DND-41 (cell line): ENCODE measurements around the gene SCGB2A2.

Experiments
- EZH2 ChIP-seq: IDR thresholded peaks from 3 replicates; pipeline ENCODE4 v1.6.1; 2012; ENCODE audit warnings: borderline replicate concordance, low read depth, mild to moderate bottlenecking, moderate library complexity, low read length, inconsistent platforms; ENCODE audit not compliant: severe bottlenecking
- TF ChIP-seq, protein P1 (sequence below): IDR thresholded peaks from 2 replicates; pipeline ENCODE4 v1.5.1; 2012; ENCODE audit warnings: borderline replicate concordance, low read length, moderate library complexity, mild to moderate bottlenecking; ENCODE audit not compliant: poor library complexity, severe bottlenecking; ENCODE audit errors: extremely low read depth

DNA sequence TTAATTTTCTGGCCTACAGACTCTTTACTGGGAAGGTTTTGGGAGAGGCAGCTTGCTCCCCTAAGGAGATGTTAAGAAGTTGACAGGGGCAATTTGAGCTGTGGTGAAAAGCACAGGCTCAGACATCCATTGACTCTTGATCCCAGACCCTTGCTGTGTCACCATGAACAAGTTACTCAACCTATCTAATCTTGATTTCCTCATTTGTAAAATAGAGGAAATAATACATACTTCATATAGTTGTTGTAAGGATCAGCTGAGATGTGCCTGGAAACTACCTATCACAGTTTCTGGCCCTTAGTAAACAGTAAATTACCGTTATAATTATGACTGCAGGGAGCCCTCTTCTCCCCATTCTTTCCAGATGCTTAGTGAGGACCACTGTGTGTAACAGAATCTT is 45.5 kb downstream of the SCGB2A2 start:
- TF ChIP-seq, protein P1, sequence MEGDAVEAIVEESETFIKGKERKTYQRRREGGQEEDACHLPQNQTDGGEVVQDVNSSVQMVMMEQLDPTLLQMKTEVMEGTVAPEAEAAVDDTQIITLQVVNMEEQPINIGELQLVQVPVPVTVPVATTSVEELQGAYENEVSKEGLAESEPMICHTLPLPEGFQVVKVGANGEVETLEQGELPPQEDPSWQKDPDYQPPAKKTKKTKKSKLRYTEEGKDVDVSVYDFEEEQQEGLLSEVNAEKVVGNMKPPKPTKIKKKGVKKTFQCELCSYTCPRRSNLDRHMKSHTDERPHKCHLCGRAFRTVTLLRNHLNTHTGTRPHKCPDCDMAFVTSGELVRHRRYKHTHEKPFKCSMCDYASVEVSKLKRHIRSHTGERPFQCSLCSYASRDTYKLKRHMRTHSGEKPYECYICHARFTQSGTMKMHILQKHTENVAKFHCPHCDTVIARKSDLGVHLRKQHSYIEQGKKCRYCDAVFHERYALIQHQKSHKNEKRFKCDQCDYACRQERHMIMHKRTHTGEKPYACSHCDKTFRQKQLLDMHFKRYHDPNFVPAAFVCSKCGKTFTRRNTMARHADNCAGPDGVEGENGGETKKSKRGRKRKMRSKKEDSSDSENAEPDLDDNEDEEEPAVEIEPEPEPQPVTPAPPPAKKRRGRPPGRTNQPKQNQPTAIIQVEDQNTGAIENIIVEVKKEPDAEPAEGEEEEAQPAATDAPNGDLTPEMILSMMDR = no peak
- no peak for TF ChIP-seq EZH2
